GM19193 (cell line): ENCODE data around the gene MYOZ3.

Experiments used
- POLR2A ChIP-seq: IDR thresholded peaks from 4 replicates; pipeline ENCODE4 v1.6.1; 2011; ENCODE audit not compliant: insufficient read depth, insufficient read length; ENCODE audit errors: extremely low read depth

The MYOZ3 gene, protein sequence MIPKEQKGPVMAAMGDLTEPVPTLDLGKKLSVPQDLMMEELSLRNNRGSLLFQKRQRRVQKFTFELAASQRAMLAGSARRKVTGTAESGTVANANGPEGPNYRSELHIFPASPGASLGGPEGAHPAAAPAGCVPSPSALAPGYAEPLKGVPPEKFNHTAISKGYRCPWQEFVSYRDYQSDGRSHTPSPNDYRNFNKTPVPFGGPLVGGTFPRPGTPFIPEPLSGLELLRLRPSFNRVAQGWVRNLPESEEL

GRCh38 chr5:150661086-150661485 lies at the start of gene MYOZ3:
Gene MYOZ3, plus strand, starts transcription at chr5:150661251. Its CDS starts 1,691 bp downstream, at chr5:150662942.
- TF ChIP-seq POLR2A = no peak

- TF ChIP-seq POLR2A = no peak
Measured at GRCh38 chr5:150612405-150612804, 48.6 kb upstream of the MYOZ3 start.

GRCh38 chr5:150612905-150613670 lies 48.0 kb upstream of the MYOZ3 start:
- TF ChIP-seq POLR2A = no peak

GRCh38 chr5:150613991-150614660 lies 46.9 kb upstream of the MYOZ3 start:
- TF ChIP-seq POLR2A = no peak

- no peak for TF ChIP-seq POLR2A
Measured at GRCh38 chr5:150614661-150615060, 46.4 kb upstream of the MYOZ3 start.

DNA sequence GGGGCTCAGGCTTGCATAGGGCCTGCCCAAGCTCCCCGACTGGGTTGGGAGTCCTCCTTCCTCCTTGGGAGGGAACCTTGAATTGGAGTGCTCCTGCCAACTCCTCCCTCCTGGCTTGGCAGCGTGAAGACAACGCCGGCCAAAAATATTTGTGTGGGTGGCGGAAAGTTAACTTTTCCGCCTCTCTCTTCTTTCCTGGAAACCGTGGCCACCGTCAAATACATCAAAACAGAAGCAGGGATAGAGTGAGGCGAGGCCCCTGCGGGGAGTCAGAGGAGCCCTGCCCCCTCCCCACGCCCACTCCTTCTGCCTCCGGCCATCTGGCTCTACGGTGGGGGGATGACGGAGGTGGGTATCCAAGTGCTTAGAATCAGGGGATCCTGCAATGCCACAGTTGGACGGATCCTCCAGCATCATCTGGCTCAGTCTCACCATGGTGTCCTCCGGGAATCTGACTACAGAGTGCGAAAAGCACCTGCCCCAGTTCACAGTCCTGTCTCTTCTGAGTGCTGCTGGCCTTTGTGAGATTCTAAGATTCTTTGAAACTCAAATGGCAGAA lies 45.8 kb upstream of the MYOZ3 start:
- no peak for TF ChIP-seq POLR2A

DNA sequence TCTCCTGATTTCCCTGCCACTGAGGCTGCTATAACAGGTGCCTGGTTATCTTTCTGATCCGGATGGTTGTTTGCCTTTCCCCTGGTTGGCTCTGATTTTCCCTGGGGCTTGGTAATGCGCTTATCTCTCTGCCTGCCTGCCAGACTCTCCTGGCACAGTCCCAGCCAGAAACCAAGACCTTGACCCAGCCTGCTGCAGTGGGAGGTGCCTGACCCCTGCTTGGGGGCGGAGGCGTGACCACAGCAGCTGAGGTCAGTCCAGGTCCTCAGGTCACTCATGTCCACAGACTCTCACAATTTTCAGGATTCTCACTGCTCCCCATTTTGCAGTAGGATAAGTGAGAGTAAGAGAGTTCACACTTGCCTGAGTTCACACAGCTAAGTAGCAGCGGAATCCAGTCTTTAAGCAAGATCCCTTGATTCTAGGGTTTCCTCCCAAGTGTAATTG lies 45.0 kb upstream of the MYOZ3 start:
- no peak for TF ChIP-seq POLR2A

DNA sequence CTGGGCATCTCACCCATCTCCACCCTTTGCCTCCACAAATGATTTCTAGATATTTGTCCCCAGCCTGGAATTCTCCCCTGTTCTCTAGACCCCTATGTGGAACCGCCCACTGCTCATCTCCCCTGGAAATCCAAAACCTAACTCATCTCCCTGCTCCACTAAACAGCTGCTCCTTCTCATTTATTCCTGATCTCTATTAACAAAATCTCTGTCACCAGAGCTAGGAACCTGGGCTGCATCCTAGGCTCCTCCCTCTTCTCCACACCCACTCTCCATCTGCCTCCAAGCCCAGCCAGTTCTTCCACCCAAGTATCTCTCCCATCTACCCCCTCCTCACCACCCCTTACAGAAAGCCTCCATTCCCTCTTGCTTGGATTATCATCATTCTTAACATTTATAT lies 44.5 kb upstream of the MYOZ3 start:
- no peak for TF ChIP-seq POLR2A

GRCh38 chr5:150618163-150618562 lies 42.9 kb upstream of the MYOZ3 start:
- TF ChIP-seq POLR2A = no peak

- no peak for TF ChIP-seq POLR2A
Measured at GRCh38 chr5:150618588-150619281, 42.3 kb upstream of the MYOZ3 start.

- no peak for TF ChIP-seq POLR2A
Measured at GRCh38 chr5:150619359-150620230, 41.5 kb upstream of the MYOZ3 start.

DNA sequence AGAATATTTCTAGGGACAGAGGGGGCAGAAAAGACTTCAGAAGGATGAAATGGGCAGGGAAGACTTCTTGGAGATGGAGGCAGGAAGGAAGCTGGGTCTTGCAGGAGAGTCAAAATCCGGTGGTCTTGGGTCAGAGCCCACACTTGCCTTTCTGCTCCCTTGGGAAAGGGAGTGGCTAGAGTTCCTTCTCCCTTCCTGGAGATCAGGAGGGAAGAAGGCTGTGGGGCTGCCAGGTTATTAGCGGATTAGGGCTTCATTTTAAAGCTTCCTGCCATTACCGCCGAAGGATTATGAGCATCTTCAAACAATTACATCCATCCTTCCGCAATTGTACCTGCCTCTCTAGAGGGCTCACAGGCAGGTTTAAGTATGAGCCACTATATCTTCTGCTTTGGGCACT lies 39.8 kb upstream of the MYOZ3 start:
- TF ChIP-seq POLR2A = no peak

DNA sequence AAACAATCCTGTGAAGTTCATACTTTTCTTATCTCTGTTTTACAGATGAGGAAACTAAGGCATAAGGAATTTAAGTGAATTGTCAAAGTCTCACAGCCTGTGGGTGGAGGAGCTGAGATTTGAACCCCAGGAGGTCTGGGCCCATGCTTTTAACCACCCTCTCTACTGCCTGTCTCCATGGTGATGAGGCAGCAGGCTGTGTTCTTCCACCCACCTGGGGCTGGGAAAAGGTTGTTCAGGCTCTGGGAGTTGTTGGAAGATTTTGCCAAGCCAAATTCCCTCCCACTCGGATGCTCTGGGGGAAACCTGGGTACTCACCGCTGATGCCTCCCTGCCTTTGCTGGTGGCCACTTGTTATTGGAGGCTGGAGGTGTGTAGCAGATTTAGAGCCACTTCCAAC lies 38.9 kb upstream of the MYOZ3 start:
- TF ChIP-seq POLR2A = no peak
